Nucleus accumbens (tissue), 56 donors: ENCODE results near the gene XXYLT1.
"Not testable (repeated sequence)": the region's sequence is repeated elsewhere in the genome, so short reads cannot be mapped to it uniquely, and the experiment has no call there.

ENCODE experiments used
- DNase-seq, 56 donors: peaks; one replicate each; lab custom pipeline; 2025; lab: John Stamatoyannopoulos, UW

Gene XXYLT1

GRCh38 chr3:195270817-195271409 is at the start of gene XXYLT1:
Gene XXYLT1, minus strand, starts transcription at chr3:195271159. Its CDS starts 101 bp downstream, at chr3:195271058.
- DNase-seq: peak in 54 of 56 donors; percentile 50 to 91 (median 80)

GRCh38 chr3:195319060-195319459 is 48.1 kb upstream of the XXYLT1 start:
- no peak for DNase-seq

- DNase-seq: no peak
Measured at GRCh38 chr3:195312714-195313113, 41.8 kb upstream of the XXYLT1 start.

GRCh38 chr3:195307711-195308110 is 36.8 kb upstream of the XXYLT1 start:
- DNase-seq: no peak

GRCh38 chr3:195306369-195306768 is 35.4 kb upstream of the XXYLT1 start:
- DNase-seq: no peak

- DNase-seq: no peak
Measured at GRCh38 chr3:195302431-195302830, 31.5 kb upstream of the XXYLT1 start.

GRCh38 chr3:195297446-195297845 is 26.5 kb upstream of the XXYLT1 start:
- no peak for DNase-seq

- no peak for DNase-seq
Measured at GRCh38 chr3:195296662-195297061, 25.7 kb upstream of the XXYLT1 start.

- DNase-seq: no peak
Measured at GRCh38 chr3:195291121-195291520, 20.2 kb upstream of the XXYLT1 start.

GRCh38 chr3:195290643-195291042 is 19.7 kb upstream of the XXYLT1 start:
- not testable (repeated sequence) for DNase-seq

GRCh38 chr3:195286115-195286872 is 15.3 kb upstream of the XXYLT1 start:
- DNase-seq: no peak

- DNase-seq: no peak
Measured at GRCh38 chr3:195285372-195285771, 14.4 kb upstream of the XXYLT1 start.

- DNase-seq: no peak
Measured at GRCh38 chr3:195284842-195285241, 13.9 kb upstream of the XXYLT1 start.

- no peak for DNase-seq
Measured at GRCh38 chr3:195282961-195283360, 12.0 kb upstream of the XXYLT1 start.

- DNase-seq: no peak
Measured at GRCh38 chr3:195274259-195274966, 3.5 kb upstream of the XXYLT1 start.

- DNase-seq: peak in 51 of 56 donors; percentile 52 to 90 (median 80)
Measured at GRCh38 chr3:195271410-195272243, 668 bp upstream of the XXYLT1 start.

- DNase-seq: peak in 10 of 56 donors; percentile 26 to 66 (median 38)
Measured at GRCh38 chr3:195270079-195270816, 711 bp downstream of the XXYLT1 start.

GRCh38 chr3:195269375-195270078 is 1.4 kb downstream of the XXYLT1 start:
- DNase-seq: peak in 1 of 56 donors; percentile 28
